ENCODE data around the gene RNF26. TPM values are rescaled to one million over a fixed set of nuclear protein-coding genes. Genes with fewer than 3 reads are reported as not detected.
A peak's percentile ranks its signal among the peaks of the same experiment; 100 is the strongest.

Gene RNF26
- total RNA-seq, 1 donor from 2014 or later: 23.2 TPM

DNA sequence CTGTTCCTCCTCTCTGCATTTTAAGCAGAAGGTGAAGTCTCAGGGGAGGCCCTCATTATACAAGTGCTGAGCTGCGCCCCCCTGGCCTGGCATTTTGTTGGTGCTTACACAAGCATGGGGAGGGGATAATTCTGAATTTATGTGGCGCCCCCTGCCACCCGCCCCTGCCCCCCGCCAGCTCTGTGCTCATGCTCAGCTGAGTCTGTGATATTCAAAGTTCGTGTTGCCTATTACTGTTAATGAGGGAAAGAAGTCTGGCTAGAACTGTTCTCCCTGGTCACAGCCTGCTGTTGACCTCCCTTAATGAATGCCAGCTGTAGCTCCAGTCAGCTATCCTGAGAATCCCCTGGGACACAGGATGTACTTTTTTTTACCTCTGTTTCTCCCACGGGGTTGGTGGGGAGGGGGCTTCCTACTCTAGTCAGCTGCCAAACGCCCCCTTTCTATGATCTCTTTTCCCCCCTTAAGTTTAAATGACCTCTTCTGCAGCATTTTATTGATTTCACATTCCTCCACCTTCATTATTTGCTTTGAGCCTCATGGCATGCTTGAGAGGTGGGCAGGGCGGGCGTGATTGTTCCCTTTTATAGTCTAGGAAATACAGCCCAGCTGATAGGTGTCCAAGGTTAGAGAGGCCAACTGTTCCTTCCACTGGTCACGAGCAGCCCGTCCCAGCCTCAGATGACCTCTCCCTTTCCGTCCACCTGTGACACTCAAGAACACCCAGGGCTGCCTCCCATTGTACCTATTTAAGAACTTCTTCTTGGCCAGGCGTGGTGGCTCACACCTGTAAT lies 35.0 kb downstream of the RNF26 start:
- no peak for ATAC-seq
- H3K4me3 ChIP-seq: no peak overlapping the region
- no peak overlapping the region for H3K27ac ChIP-seq

DNA sequence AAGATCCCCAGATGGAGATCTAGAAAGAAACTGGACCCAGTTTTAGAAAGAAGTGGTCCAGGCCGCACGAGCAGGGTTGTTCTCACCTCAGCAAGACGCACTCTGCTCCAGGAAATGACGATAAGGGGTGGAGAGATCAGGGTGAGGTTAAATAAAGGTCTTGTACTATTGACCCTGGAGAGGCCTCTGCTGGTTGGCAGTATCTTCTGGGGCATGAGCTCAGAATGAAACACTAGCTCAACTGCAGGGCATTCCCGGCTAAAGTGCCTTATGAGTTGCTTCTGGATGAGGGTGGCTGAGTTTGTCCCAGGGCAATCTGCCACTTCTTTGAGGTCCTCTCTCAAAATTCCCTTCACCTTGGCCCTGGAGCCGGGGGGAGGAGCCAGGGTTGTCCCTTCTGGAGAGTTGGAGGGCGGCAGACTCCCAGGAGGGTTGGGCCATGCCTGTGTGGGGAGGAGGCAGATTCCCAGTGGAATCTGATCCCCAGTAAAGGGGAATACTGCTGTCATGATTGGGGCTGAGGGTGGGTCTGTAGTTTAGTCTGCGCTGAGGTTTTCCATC lies 36.2 kb downstream of the RNF26 start:
- intact Hi-C loops (cut with DNase I): no loop called here
- H3K27ac ChIP-seq: no peak overlapping the region
- no peaks in the 10 kb centered on the region for H3K9me3 ChIP-seq
- H3K27me3 ChIP-seq: no peaks in the 10 kb centered on the region
- TF ChIP-seq, protein P1, sequence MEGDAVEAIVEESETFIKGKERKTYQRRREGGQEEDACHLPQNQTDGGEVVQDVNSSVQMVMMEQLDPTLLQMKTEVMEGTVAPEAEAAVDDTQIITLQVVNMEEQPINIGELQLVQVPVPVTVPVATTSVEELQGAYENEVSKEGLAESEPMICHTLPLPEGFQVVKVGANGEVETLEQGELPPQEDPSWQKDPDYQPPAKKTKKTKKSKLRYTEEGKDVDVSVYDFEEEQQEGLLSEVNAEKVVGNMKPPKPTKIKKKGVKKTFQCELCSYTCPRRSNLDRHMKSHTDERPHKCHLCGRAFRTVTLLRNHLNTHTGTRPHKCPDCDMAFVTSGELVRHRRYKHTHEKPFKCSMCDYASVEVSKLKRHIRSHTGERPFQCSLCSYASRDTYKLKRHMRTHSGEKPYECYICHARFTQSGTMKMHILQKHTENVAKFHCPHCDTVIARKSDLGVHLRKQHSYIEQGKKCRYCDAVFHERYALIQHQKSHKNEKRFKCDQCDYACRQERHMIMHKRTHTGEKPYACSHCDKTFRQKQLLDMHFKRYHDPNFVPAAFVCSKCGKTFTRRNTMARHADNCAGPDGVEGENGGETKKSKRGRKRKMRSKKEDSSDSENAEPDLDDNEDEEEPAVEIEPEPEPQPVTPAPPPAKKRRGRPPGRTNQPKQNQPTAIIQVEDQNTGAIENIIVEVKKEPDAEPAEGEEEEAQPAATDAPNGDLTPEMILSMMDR (IDR thresholded peaks at IDR 0.05): no peak
- peak; percentile 15 for ATAC-seq
- H3K4me1 ChIP-seq: peaks cover 31% of the 10 kb centered on the region
- H3K4me3 ChIP-seq: no peak overlapping the region
- DNase-seq: peak; percentile 66
- H3K36me3 ChIP-seq: no peaks in the 10 kb centered on the region

More for the DNA sequence above, 35.0 kb downstream of the RNF26 start:
- Histone ChIP-seq H3K4me1 (peaks cover 28% of the 10 kb centered on the region), H3K9me3 (no peaks in the 10 kb centered on the region), H3K27me3 (no peaks in the 10 kb centered on the region), H3K36me3 (no peaks in the 10 kb centered on the region)
- peak; percentile 53 for DNase-seq
- TF ChIP-seq, protein P1 (IDR thresholded peaks at IDR 0.05): no peak
- intact Hi-C loops (cut with DNase I): no loop called here

DNA sequence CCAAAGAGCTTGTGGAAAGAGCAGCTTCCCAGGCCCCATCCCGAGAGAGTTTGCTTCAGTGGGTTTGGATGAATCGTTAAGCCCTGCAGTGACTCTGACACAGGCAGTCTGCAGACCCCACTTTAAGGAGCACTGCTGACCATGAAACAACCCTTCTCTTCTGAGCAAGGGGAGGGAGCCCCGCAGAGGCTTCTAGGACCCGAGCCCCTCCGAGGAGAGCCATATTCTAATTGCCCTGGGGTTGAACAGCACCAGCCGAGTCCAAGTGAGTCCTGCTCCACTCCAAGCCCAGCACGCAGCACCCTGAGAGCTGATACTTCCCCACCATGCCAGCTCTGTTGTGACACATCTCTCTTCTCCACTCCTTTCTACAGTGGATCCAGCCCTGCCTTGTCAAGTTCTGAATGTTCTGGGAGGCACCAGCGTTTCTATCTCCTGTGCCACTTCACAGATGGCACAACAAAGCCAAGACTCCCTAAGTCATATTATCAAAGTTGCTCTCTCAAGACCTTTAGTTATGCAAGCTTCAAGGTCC lies 36.8 kb downstream of the RNF26 start:
- Histone ChIP-seq H3K4me1 (peaks cover 36% of the 10 kb centered on the region), H3K9me3 (no peaks in the 10 kb centered on the region), H3K4me3 (no peak overlapping the region), H3K27ac (no peak overlapping the region), H3K27me3 (no peaks in the 10 kb centered on the region), H3K36me3 (no peaks in the 10 kb centered on the region)
- ATAC-seq (no peak), DNase-seq (peak; percentile 21)
- intact Hi-C loops (cut with DNase I): no loop called here
- TF ChIP-seq, protein P1 (IDR thresholded peaks at IDR 0.05): no peak

DNA sequence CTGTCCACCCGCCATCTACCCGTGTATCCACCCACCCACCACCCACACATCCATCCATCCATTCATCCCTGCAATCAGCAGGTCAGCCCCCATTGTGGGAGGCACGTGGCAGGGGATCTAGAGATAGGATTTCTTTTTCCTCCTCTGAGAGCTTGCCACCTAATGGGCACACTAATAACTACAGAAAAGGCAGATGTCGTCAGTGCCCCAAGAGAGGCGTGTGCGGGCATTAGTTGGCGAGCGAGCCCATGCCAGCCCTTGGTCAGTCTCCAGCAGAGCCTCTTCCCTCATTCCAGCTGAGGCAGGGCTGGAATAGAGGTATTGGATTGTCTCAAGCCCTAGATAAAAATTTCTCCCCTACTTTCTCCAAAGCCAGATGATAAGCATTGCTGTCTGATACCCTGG lies 37.5 kb downstream of the RNF26 start:
- intact Hi-C loops (cut with DNase I): no loop called here
- Histone ChIP-seq H3K4me1 (peaks cover 43% of the 10 kb centered on the region), H3K36me3 (no peaks in the 10 kb centered on the region), H3K9me3 (no peaks in the 10 kb centered on the region), H3K27ac (no peak overlapping the region), H3K4me3 (no peak overlapping the region), H3K27me3 (no peaks in the 10 kb centered on the region)
- DNase-seq (peak; percentile 48), ATAC-seq (no peak)
- TF ChIP-seq, protein P1 (IDR thresholded peaks at IDR 0.05): no peak

DNA sequence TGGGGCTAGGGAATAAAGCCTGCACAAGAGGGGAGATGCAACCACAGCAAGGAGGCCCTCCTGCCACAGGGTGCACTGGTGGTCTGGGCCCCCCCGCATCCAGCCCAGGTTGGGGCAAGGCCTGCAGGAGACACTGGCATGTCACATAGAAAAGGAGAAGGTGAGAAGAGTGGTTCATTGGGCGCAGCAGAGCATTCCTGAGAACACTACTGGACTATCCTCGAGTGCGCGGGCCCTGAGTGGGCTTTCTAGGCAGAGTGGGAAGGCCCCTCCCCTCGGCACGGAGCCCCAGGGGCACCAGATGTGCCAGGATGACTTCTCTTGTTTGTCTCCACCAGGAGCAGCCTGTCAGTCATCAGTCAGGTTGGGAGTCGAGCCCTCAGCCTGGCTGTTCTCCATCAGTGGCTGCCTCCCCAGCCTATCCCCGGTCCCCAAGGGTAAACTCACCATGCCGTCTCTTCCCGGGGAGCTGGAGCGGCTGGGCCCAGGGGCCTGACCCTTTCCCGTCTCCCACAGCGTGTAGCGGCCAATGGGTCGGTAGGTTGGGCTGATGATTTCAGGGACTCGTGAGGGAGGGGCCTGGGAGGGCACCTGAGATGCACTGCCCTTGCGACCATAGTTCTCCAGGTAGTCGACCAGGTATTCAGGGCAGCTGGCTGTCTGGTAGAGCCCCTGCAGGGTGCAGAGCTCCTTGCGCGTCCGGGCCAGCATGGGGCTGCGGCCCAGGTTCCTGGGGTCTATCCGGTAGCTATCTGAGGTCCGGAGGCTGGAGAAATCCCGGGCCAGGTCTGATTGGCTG lies 38.1 kb downstream of the RNF26 start:
- TF ChIP-seq, protein P1 (IDR thresholded peaks at IDR 0.05): no peak
- ATAC-seq: no peak
- intact Hi-C loops (cut with DNase I): no loop called here
- Histone ChIP-seq H3K36me3 (no peaks in the 10 kb centered on the region), H3K9me3 (no peaks in the 10 kb centered on the region), H3K27me3 (no peaks in the 10 kb centered on the region), H3K4me3 (no peak overlapping the region), H3K27ac (no peak overlapping the region), H3K4me1 (peaks cover 43% of the 10 kb centered on the region)
- peak; percentile 63 for DNase-seq
